K562 (cell line): ENCODE results near the gene C15orf62. TPM values are rescaled to one million over a fixed set of nuclear protein-coding genes. Genes with fewer than 3 reads are reported as not detected.

ENCODE experiments used
- CTCF ChIP-seq, 3 experiments: IDR thresholded peaks in 2 of 3; conservative IDR thresholded peaks in 1 of 3; 2 replicates each; pipeline ENCODE4 v1.5.1; 2011 to 2012; ENCODE audit warnings: low read length in 3 of 3, mild to moderate bottlenecking in 3 of 3, control low read depth in 2 of 3, improper control_type of control experiment in 1 of 3, inconsistent platforms in 1 of 3, low read depth in 1 of 3, mixed read lengths in 1 of 3, moderate library complexity in 1 of 3; ENCODE audit not compliant: insufficient read depth in 2 of 3
- LCOR ChIP-seq: sonication (generic); formaldehyde crosslinking; IDR thresholded peaks from 2 replicates; pipeline ENCODE4 v1.8.0; 2022; ENCODE audit warnings: mild to moderate bottlenecking, missing genetic modification reagents
- NCOA6 ChIP-seq: fragments of 450-650 bp; IDR thresholded peaks from 2 replicates; pipeline ENCODE4 v1.6.1; 2017; ENCODE audit warnings: mild to moderate bottlenecking
- THRA ChIP-seq: fragments of 450-650 bp; IDR thresholded peaks from 2 replicates; pipeline ENCODE4 v1.6.1; 2017; ENCODE audit warnings: mild to moderate bottlenecking, moderate library complexity
- ZNF395 ChIP-seq: fragments of 200-800 bp; sonication (Bioruptor generic); IDR thresholded peaks from 2 replicates; pipeline ENCODE4 v1.6.1; 2017; ENCODE audit warnings: missing genetic modification characterization, missing compliant biosample characterization
- ZNF445 ChIP-seq: fragments of 250-450 bp; sonication (Bioruptor Pico); IDR thresholded peaks from 2 replicates; pipeline ENCODE4 v1.4.0; 2020; ENCODE audit warnings: low read depth, mild to moderate bottlenecking, moderate library complexity
- polyA plus RNA-seq, 8 experiments: library from polyadenylated mRNA; depleted of rRNA in 4 of 8; stranded (reverse) in 5 of 8; unstranded in 3 of 8; fragments of >200 nt; fragmentation: Nextera tagmentation in 2 of 8; fragmentation: Illumina TruSeq in 1 of 8; extraction: Ambion mirVana in 2 of 8; extraction: Trizol in 1 of 8; gene quantifications; 2 replicates each; pipeline versions ENCODE4 v1.2.1 to v1.2.3, GENCODE V29; 2011 to 2014; ENCODE audit warnings: inconsistent platforms in 1 of 8, missing spikeins in 1 of 8
- total RNA-seq, 7 experiments: library from RNA; depleted of rRNA in 6 of 7; stranded (reverse); fragments of >200 nt in 6 of 7; fragmentation: Illumina TruSeq in 2 of 7; extraction: Trizol in 2 of 7; gene quantifications; 2 replicates each; pipeline versions ENCODE4 v1.2.1 to v1.2.3, GENCODE V29; 2011 to 2021; ENCODE audit warnings: low replicate concordance in 1 of 7

Gene C15orf62
- total and polyA plus RNA-seq, 9 of the 15 experiments (the other 6 are each of a cell fraction or from before 2014, with no cell fraction given), result 0.01 to 0.76 (median 0.30) TPM; not detected in 1

GRCh38 chr15:40787344-40787841, 17.6 kb downstream of the C15orf62 start (continued):
- TF ChIP-seq CTCF (IDR thresholded peaks at IDR 0.05 in 2 of 3, conservative IDR thresholded peaks at IDR 0.05 in 1 of 3; ENCODE audit: insufficient read depth in 2 of 3, low read depth in 1 of 3, low read length in 3 of 3), result no peak
- TF ChIP-seq ZNF445, result no peak
- no peak for TF ChIP-seq NCOA6
- no peak for TF ChIP-seq ZNF395
- TF ChIP-seq THRA, result no peak
- TF ChIP-seq LCOR, result no peak
